T-helper 9 cell (primary cell): ENCODE data around the gene CX3CR1.
"Not testable (repeated sequence)": the region's sequence is repeated elsewhere in the genome, so short reads cannot be mapped to it uniquely, and the experiment has no call there.

ENCODE experiments used
- DNase-seq: peaks from one replicate; pipeline ENCODE4 v3.0.0-alpha.2; 2020
- total RNA-seq, 2 donors: gene quantifications; one replicate each; lab custom pipeline; 2026; lab: John Stamatoyannopoulos, UW

CX3CR1 gene, protein sequence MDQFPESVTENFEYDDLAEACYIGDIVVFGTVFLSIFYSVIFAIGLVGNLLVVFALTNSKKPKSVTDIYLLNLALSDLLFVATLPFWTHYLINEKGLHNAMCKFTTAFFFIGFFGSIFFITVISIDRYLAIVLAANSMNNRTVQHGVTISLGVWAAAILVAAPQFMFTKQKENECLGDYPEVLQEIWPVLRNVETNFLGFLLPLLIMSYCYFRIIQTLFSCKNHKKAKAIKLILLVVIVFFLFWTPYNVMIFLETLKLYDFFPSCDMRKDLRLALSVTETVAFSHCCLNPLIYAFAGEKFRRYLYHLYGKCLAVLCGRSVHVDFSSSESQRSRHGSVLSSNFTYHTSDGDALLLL
- total RNA-seq, result 0.70 to 0.97 reads per million in 2 donors

DNA sequence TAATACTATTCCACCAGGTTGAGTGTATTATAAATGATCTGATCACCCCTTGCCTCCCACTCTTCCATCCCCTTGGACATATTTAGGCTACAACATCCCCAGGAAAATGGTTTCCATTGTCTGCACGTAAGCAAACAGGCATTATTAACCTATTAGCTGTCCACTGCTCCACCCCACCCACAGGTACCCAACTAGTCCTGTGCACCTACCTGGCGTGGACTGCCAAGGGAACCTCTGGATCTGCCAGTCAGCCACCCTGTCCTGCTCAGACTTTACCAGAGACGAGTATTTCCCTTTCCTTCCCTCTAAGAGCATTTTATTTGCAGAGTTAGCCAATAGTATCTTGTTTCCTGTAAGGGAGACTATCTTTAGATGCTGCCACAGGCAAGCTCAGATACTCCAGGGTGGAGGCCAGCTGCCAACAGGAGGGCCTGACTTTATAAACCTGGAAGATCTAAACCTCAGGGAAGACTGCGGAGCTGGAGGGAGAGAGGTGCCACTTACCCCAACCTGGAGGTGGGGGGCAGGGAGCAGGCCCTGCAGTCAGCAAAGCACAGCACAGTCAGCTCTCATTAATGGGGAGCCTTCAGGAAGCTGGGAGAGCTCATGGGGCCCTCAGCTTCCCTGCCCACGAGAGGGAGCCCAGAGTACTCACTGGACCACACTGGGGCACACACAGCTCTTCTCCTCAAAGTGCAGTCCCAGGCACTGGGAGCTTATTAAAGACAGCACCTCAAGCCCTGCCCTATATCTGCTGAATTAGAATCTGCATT is at the start of gene CX3CR1:
CX3CR1 (minus strand) TSS at position 292 of the 773 bp plus-strand sequence. CDS start 13,527 bp downstream, outside the sequence.
- DNase-seq, result no peak

DNA sequence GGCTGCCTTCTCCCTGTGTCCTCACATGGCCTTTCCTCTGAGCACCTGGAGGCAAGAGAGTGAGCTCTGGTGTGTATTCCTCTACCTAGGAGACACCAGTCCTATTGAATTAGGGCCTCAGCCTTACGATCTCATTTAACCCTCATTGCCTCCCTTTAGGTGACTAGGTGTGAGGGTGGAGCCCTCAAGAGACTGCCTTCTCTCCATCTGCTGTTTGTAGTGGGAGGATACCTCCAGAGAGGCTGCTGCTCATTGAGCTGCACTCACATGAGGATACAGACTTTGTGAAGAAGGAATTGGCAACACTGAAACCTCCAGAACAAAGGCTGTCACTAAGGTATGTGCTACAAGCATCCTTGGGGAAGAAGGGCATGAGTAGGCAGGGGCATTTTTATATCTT is 49.7 kb upstream of the CX3CR1 start, which contains the start of gene CCR8:
CCR8 (plus strand) TSS at position 217 of the 400 bp plus-strand sequence. CDS start 2,623 bp downstream, outside the sequence.
- no peak for DNase-seq

DNA sequence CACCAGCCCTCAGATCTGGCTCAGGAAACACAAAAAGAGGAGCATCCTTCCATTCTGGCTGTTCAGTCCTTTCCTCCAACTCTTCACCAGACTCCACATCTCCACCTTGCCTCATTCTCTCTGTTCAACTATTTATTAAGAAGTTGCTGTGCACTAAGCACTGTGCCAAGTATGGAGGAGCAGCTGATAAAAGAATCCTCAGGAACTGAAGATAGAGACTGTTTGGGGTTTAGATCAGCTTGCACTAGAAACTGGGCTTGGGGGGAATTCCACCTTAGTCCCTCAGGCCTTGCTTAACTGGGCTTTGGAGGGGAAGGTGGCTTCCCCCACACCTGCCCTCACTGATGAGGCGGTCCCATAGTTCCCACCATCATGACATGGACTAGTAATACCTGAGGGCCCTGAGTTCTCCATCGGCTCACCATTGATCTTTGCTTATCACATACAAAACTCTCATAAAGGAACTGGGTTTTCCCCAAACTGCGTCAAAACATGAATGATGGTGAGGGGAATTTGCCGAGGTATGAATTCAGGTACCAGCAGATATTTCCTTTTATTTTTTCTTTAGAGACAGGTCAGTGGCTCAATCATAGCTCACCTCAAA is 48.0 kb upstream of the CX3CR1 start:
- peak; percentile 2 for DNase-seq

DNA sequence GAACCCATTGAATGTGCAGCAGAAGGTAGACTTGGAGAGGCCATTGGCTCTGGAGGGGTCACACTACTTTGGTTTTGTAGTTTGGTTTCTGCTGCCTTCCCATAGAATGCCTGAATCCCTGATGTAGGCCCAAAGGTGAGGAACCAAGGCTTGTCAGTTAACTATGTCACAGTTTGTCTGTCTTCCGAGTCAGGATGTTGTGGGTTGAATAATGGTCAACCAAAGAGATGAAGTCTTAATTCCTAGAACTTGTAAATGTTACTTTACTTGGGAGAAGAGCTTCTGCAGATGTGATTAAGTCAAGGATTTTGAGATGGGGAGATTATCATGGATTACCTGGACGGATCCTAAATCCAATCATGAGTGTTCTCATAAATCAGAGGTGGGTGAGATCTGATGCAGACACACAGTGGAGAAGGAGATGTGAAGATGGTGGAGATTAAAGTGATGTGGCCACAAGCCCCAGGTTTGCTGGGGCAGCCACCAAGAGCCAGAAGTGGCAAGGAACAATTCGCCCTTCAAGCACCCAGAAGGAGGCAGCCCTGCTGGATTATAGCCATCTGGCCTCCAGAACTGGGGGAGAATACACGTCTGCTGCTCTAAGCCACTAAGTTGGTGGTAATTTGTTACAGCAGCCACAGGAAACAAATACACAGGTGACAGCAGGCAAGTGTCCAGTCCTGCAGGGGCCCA is 47.4 kb upstream of the CX3CR1 start:
- no peak for DNase-seq

DNA sequence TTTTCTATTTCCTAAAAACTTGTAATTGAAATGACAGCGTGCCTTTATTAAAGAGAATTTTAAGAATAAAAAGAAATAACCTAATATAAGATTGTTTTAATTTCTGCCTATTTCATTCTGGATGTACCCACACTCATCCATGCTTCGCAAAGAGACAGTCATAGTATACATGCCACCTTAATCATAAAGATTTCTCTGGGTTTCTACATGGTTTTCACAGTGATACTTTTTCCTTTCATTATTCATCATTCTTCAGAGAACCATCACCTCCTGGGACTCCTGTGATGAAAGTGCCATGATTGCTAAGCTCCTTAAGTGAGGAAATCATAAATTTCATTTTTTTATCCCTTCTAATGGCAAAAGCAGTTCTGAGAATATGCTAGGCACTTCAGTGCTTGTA is 45.4 kb upstream of the CX3CR1 start:
- no peak for DNase-seq

DNA sequence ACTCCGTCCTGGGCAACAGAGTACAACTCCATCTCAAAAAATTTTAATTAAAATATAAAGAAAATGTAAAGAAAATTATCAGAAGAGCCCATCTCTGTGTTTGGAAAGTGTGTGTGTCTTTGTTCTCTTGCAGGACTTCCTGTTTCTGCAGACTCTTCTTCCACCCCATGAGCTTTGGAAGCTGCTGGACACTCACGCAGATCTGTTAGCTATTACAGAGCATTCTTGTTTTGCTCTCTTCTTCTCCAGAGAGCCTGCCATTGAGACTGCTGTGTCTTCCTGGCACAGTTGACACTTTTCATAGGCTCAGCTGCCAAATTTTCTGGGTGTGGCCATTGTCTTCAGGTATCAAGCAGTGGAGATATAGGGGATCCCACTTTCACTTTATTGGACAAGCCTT is 43.7 kb upstream of the CX3CR1 start:
- DNase-seq, result no peak

DNA sequence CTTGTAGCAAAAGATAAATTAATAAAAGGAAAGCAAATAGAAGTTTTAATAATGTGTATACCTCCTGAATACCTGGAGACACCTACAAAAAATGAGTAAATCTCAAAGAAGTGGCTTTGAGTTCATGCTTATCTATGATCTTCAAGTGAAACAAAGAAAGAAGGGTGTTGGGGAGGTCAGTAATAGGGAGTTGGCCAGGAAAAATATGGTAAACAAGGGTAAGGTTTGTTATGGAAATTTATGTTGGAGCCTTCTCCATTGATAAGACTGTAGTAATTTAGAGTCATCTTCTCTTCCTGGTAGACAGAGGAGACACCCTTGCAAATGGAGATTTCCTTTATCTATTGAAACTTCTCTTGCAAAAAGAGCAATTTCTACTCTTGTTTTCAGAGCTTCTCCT is 43.1 kb upstream of the CX3CR1 start:
- DNase-seq, result no peak

DNA sequence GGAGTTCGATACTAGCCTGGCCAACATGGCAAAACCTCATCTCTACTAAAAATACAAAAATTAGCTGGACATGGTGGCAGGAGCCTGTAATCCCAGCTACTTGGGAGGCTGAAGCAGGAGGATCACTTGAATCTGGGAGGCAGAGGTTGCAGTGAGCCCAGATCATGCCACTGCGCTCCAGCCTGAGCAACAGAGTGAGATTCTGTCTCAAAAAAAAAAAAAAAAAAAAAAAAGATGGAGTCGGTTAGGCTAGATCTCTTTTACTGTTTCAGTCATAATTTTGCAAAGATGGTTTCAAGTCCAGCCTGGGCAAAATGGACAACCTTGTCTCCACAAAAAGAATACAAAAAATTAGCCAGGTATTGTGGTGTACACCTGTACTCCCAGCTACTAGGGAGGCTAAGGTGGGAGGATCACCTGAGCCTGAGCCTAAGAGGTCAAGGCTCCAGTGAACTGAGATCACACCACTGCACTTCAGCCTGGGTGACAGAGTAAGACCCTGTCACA is 42.4 kb upstream of the CX3CR1 start:
- not testable (repeated sequence) for DNase-seq

DNA sequence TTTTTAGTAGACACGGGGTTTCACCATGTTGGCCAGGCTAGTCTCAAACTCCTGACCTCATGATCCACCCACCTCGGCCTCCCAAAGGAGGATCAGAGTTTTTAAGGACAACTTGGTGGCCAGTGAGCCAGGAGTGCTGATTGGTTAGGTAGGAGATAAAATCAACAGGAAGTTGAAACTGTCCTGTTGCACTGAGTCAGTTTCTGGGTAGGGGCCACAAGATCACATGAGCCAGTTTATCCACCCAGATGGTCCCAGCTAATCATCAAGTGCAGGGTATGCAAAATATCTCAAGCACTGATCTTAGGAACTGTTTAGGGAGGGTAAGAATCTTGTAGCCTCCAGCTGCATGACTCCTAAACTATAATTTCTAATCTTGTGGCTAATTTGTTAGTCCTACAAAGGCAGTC is 41.7 kb upstream of the CX3CR1 start:
- DNase-seq, result not testable (repeated sequence)

DNA sequence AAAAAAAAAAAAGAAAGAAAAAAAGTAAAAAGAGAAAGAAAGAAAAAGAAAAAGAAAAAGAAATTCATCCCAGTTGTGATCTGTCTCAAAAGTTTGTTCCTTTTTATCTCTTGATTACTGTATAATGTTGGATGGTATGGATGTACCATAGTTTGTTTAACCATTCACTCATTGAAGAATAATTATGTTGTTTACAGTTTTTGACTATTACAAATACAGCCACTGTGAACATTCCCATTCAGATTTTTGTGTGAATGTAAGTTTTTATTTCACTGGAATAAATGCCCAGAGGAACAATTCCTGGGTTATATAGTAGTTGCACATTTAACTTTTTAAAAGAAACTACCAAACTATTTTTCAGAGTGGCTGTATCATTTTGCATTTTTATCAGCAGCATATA is 39.4 kb upstream of the CX3CR1 start:
- DNase-seq, result no peak

DNA sequence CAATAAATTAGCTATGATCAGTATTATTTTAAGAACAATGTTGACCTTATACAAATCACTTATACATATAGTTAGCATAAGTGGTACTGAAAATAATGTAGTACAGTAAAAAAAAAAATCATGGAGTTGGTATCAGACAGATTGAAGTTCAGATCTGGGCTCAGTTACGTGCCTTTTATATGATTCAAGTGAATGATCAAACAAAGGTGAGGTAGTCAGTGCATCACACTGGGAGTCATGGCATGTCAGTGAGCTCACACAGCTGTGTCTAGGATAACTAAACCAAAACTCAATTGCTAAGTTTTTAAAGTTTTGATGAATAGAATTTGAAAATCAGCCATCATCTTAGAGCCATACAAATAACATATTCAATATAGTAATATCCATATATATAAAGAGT is 38.5 kb upstream of the CX3CR1 start:
- DNase-seq, result no peak

DNA sequence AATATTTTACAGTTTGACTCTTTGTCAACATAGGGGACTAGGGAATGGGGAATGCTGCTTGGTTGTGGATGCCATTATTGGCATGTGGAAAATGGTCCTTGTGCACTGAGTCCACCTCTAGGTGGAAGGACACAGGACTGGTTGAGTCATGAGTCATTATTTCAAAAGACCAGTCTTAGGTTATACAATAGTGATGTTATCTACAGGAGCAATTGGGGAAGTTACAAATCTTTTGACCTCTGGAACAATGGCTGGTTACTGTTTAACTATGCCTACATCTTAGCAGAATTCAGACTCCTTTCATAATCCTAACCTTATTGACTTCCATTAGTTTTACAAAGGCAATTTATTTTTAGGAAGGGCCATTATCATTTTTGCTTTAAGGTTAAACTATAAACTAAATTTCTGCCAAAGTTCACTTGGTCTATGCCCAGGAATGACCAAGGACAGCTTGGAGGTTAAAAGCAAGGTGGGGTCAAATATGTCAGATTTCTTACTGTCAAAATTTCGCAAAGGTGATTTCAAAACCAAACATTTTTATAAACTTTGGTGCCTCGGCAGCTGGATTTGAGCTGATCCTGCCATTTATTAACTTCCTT is 37.8 kb upstream of the CX3CR1 start:
- DNase-seq, result no peak

DNA sequence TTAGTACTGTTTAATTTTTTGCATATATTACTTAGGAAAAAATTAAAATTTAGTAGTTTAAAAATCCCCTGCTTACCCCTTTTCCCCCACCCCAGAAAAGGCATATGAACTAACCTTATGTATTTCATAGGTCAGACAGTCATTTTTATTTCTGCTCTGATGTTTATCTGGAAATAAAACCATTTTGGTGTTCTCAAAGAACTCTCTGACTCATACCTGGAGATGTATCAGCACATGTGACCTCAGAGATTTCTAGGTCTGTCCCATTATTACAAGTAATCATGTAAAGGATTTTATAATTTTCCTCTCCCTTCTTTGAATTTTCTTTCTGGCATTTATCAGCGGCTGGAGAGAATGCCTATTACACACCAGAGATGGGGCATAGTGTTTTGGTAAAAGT is 35.6 kb upstream of the CX3CR1 start:
- DNase-seq, result no peak

DNA sequence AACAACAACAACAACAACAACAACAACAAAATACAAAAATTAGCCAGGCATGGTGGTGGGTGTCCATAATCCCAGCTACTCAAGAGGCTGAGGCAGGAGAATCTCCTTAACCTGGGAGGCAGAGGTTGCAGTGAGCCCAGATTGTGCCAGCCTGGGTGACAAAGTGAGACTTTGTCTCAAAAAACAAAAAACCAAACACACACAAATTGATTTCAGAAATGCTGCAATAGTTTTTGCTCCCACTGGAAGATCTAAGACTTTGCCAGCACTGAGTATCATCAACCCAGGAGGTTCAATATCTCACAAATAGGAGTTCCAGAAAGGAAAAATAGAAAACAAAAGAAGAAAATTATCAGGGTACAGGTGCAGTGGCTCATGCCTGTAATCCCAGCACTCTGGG is 33.5 kb upstream of the CX3CR1 start:
- no peak for DNase-seq

DNA sequence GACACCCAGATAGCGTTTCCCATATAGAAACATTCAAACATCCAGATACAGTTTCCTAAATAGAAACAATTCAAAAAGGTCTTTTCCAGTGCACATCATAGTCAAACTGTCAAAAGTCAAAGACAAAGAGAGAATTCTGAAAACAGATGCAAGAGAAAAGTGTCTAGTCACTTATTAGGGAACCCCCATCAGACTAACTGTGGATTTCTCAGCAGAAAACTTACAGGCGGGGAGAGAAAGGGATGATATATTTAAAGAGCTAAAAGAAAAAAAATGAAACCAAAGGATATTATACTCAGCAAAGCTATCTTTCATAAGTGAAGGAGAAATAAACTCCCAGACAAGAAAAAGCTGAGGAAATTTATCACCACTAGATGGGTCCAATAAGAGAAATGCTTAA is 22.3 kb upstream of the CX3CR1 start:
- DNase-seq, result no peak

DNA sequence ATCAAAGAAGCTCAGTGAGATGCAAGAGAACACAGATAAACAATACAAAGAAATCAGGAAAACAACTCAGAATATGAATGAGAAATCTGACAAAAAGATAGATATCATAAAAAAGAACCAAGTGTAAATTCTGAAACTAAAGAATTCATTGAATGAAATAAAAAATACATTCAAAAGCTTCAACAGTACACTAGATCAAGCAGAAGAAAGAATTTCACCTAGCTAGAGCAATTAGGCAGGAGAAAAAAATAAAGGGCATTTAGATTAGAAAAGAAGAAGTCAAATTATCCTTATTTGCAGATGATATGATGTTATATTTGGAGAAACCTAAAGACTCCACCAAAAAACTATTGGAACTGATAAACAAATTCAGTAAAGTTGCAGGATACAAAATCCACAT is 19.4 kb upstream of the CX3CR1 start:
- no peak for DNase-seq

DNA sequence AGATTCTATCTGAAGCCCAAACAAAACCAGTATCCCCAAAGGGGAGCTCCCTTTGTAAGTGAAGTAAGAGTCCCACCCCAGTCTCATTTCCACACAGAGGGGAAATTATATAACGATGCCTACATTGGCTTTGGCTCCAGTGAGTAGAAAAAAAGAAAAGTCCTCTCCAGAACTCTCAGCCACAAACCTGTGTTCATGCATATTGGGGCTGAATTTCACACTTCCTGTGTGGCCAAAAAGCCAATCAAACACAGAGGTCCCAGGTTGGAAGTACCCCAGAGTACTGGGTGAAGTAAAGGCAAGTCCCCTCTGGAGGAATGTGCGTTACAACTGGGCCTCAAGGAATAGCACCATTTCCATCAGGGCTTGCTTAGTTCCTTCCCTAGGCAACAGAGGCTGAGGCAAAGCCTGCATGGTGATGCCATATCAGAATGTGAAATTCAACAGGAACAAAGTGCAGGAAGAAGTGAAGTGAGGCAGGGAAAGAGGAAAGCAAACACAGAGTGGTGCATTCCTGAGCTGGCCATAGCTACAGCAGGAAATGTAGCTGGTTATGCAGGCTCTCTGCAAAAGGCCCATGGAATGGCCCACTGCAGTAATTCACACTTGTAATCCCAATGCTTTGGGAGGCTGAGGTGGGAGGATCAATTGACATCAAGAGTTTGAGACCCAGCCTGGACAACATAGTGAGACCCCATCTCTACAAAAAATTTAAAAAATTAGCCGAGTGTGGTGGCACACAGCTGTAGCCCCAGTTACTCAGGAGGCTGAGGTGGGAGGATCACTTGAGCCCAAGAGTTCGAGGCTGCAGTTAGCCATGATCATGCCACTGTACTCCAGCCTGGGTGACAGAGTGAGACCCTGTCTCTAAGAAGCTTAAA is 16.6 kb upstream of the CX3CR1 start:
- no peak for DNase-seq

DNA sequence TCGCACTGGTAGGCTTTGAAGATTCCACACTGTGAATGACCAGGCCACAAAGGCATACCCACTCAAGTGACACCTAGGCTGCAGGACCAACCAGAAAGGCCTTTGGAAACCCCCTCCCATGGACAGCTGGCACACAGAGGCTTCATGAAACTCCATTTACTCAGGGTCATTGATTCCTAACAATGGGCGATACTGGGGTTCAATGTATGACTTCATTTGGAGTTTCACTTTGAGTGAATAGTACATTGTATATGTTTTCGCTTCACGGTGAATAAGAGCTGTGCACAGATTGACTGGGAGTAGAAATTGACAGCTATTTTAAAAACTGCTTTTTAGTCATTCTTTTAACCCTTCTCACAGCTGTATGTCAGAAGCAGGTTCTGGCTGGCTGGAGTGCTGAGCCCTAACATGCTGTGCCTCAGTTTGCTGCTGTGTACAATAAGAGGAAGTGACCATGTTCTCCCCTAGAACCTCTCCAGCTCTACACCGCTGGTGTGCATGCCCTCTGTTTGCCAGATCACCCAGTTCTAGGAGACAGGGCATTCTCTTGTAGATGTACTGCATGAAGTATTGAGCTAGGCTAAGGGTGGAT is 15.4 kb upstream of the CX3CR1 start:
- no peak for DNase-seq

DNA sequence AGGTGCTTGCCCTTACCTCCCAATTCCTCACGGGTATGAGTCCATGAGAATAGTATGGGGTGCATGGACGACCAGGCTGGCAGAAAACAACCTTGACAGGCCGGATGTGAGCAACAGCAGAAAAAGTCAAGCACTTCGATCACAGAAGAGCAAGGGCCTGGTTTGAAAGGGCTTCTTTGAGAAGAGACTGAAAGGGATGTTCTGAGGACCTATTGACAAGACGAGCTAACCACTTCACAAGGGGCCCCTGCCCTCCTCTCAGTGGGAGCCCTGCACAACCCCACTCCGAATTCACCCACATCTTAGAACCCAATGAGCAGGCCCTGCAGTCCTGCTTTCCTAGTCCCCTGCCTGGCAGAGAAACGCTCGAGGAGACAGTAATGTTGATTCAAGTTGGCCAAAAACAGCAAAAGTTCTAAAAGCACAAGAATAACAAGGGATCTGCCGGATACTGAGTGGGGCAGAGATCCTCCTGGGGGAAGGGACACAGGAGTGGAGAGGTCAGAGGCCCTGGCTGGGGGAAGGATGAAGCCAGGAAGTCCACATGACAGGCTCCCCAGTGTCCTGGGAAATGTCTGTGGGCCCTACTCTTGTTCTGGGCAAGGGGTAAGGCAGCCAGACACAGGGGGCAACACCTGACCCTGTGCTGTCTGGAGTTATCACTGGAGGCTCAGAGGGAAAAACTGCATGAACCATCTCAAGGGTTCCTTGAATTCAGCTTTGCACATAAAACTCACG is 14.8 kb upstream of the CX3CR1 start:
- no peak for DNase-seq

DNA sequence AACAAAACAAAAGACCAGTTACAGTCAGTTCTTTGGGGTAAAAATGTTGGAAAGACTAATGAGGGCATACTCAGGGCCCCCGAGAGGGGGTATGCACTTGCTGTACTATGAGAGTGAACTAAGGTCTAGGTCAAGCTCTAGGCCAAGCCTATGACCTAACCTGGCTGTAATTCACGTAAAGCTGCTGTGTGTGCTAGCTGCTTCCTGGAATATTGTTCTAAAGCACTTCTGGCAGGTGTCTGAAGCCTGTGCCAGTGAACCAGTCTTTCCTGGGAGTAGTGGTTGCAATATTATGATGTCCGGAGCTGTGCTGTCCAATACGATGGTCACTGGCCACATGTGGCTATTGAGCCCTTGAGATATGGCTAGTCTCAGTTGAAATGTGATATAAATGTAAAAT is 13.1 kb upstream of the CX3CR1 start:
- no peak for DNase-seq
